H9 (cell line): ENCODE measurements around the gene DMP1. TPM values are rescaled to one million over a fixed set of nuclear protein-coding genes. Genes with fewer than 3 reads are reported as not detected.
"Not testable (repeated sequence)": the region's sequence is repeated elsewhere in the genome, so short reads cannot be mapped to it uniquely, and the experiment has no call there.

Source experiments
- DNase-seq: peaks from one replicate; pipeline ENCODE4 v3.0.0-alpha.2; 2017
- H2AFZ ChIP-seq: one replicate; pipeline ENCODE4 v1.6.1; 2013; ENCODE audit warnings: mild to moderate bottlenecking, low read length, control low read depth, moderate library complexity
- H2AK5ac ChIP-seq: 2 replicates; pipeline ENCODE4 v1.6.1; 2013; ENCODE audit warnings: low read length, control low read depth, mixed read lengths; ENCODE audit not compliant: insufficient read length
- H2BK120ac ChIP-seq: one replicate; pipeline ENCODE4 v1.6.1; 2013; ENCODE audit warnings: low read depth, mild to moderate bottlenecking, low read length, control low read depth, inconsistent platforms; ENCODE audit not compliant: poor library complexity, severe bottlenecking
- H2BK12ac ChIP-seq: 2 replicates; pipeline ENCODE4 v1.6.1; 2013; ENCODE audit warnings: low read length, control low read depth, mixed read lengths, low read depth; ENCODE audit not compliant: insufficient read length
- H2BK15ac ChIP-seq: 2 replicates; pipeline ENCODE4 v1.6.1; 2013; ENCODE audit warnings: low read depth, low read length, control low read depth
- H2BK20ac ChIP-seq: one replicate; pipeline ENCODE4 v1.6.1; 2013; ENCODE audit warnings: low read depth, mild to moderate bottlenecking, low read length, control low read depth, inconsistent platforms; ENCODE audit not compliant: poor library complexity, severe bottlenecking
- H2BK5ac ChIP-seq: 2 replicates; pipeline ENCODE4 v1.6.1; 2013; ENCODE audit warnings: low read length, control low read depth, mixed read lengths; ENCODE audit not compliant: insufficient read length
- H3K14ac ChIP-seq: 2 replicates; pipeline ENCODE4 v1.6.1; 2013; ENCODE audit warnings: low read length, control low read depth; ENCODE audit not compliant: insufficient read depth
- H3K18ac ChIP-seq: 2 replicates; pipeline ENCODE4 v1.6.1; 2013; ENCODE audit warnings: low read depth, mild to moderate bottlenecking, mixed read lengths, low read length, control low read depth; ENCODE audit not compliant: insufficient read length
- H3K23ac ChIP-seq: 2 replicates; pipeline ENCODE4 v1.6.1; 2013; ENCODE audit warnings: low read length, control low read depth, mixed read lengths, low read depth; ENCODE audit not compliant: insufficient read length
- H3K23me2 ChIP-seq: 2 replicates; pipeline ENCODE4 v1.6.1; 2013; ENCODE audit warnings: low read depth, mild to moderate bottlenecking, mixed read lengths, low read length, control low read depth; ENCODE audit not compliant: insufficient read length, poor library complexity, severe bottlenecking
- H3K27ac ChIP-seq: 2 replicates; pipeline ENCODE4 v1.5.1; 2013; ENCODE audit warnings: low read length, control low read depth, mixed read lengths, low read depth; ENCODE audit not compliant: insufficient read length
- H3K27me3 ChIP-seq: 2 replicates; pipeline ENCODE4 v1.6.1; 2013; ENCODE audit warnings: low read length, control low read depth, inconsistent platforms; ENCODE audit not compliant: insufficient read depth
- H3K4ac ChIP-seq: 2 replicates; pipeline ENCODE4 v1.6.1; 2013; ENCODE audit warnings: low read depth, mild to moderate bottlenecking, control low read depth, inconsistent platforms, low read length, moderate library complexity
- H3K4me1 ChIP-seq: 2 replicates; pipeline ENCODE4 v1.6.1; 2013; ENCODE audit warnings: low read length, control low read depth, inconsistent platforms; ENCODE audit not compliant: insufficient read depth
- H3K4me2 ChIP-seq: 2 replicates; pipeline ENCODE4 v1.6.1; 2013; ENCODE audit warnings: low read length, control low read depth, mixed read lengths; ENCODE audit not compliant: insufficient read length, insufficient read depth
- H3K56ac ChIP-seq: 2 replicates; pipeline ENCODE4 v1.6.1; 2013; ENCODE audit warnings: low read depth, mild to moderate bottlenecking, mixed read lengths, low read length, control low read depth; ENCODE audit not compliant: insufficient read length
- H3K79me1 ChIP-seq: 2 replicates; pipeline ENCODE4 v1.6.1; 2013; ENCODE audit warnings: low read depth, mild to moderate bottlenecking, moderate library complexity, low read length, control low read depth, inconsistent platforms; ENCODE audit not compliant: insufficient read depth, poor library complexity, severe bottlenecking
- H3K79me2 ChIP-seq: 2 replicates; pipeline ENCODE4 v1.6.1; 2013; ENCODE audit warnings: low read length, control low read depth, inconsistent platforms; ENCODE audit not compliant: insufficient read depth
- H3K9ac ChIP-seq: 2 replicates; pipeline ENCODE4 v1.6.1; 2013; ENCODE audit warnings: low read length, control low read depth, mixed read lengths; ENCODE audit not compliant: insufficient read length; ENCODE audit errors: extremely low read depth
- H3K9me3 ChIP-seq: one replicate; pipeline ENCODE4 v1.6.1; 2013; ENCODE audit warnings: low read depth, low read length, inconsistent platforms; ENCODE audit not compliant: control insufficient read depth
- H3T11ph ChIP-seq: one replicate; pipeline ENCODE4 v1.6.1; 2013; ENCODE audit warnings: mild to moderate bottlenecking, low read length, control low read depth, inconsistent platforms
- H4K20me1 ChIP-seq: one replicate; pipeline ENCODE4 v1.6.1; 2013; ENCODE audit not compliant: control insufficient read depth, insufficient read length, insufficient read depth
- H4K5ac ChIP-seq: 2 replicates; pipeline ENCODE4 v1.6.1; 2013; ENCODE audit warnings: low read depth, mild to moderate bottlenecking, mixed read lengths, low read length, control low read depth; ENCODE audit not compliant: insufficient read length
- H4K8ac ChIP-seq: replicated peaks from 2 replicates; pipeline ENCODE4 v1.6.1; 2013; ENCODE audit warnings: low read length, control low read depth, mixed read lengths, low read depth; ENCODE audit not compliant: insufficient read length
- H4K91ac ChIP-seq: 2 replicates; pipeline ENCODE4 v1.6.1; 2013; ENCODE audit warnings: low read depth, mild to moderate bottlenecking, moderate library complexity, mixed read lengths, low read length, control low read depth; ENCODE audit not compliant: insufficient read length
- H3K27ac Mint-ChIP-seq, 3 experiments: 2 replicates in 2 of 3; 3 replicates in 1 of 3; pipeline ENCODE4 v1.8.0; 2020 to 2021; ENCODE audit warnings: mixed read lengths in 3 of 3, mild to moderate bottlenecking in 1 of 3, moderate library complexity in 1 of 3
- H3K27me3 Mint-ChIP-seq: 2 replicates; pipeline ENCODE4 v1.8.0; 2021; ENCODE audit warnings: low read depth, mild to moderate bottlenecking, moderate library complexity, mixed read lengths
- H3K36me3 Mint-ChIP-seq, 3 experiments: 2 replicates in 2 of 3; 3 replicates in 1 of 3; pipeline ENCODE4 v1.8.0; 2020 to 2021; ENCODE audit warnings: low read depth in 3 of 3, mixed read lengths in 3 of 3; ENCODE audit not compliant: insufficient read depth in 1 of 3
- H3K4me1 Mint-ChIP-seq, 2 experiments: 2 replicates each; pipeline ENCODE4 v1.8.0; 2020; ENCODE audit warnings: mixed read lengths in 2 of 2
- H3K4me3 Mint-ChIP-seq, 2 experiments: 2 replicates in 1 of 2; 3 replicates in 1 of 2; pipeline ENCODE4 v1.8.0; 2020 to 2021; ENCODE audit warnings: mild to moderate bottlenecking in 2 of 2, mixed read lengths in 2 of 2, moderate library complexity in 1 of 2
- H3K9me3 Mint-ChIP-seq, 2 experiments: 2 replicates in 1 of 2; 3 replicates in 1 of 2; pipeline ENCODE4 v1.8.0; 2020; ENCODE audit warnings: mild to moderate bottlenecking in 2 of 2, mixed read lengths in 2 of 2, moderate library complexity in 1 of 2
- CTCF ChIP-seq: fragments of 200-600 bp; sonication (generic); conservative IDR thresholded peaks from 3 replicates; pipeline ENCODE4 v1.8.0; 2021; ENCODE audit warnings: antibody characterized with exemption, mild to moderate bottlenecking
- WGBS: extraction: QIAGEN DNeasy Blood & Tissue Kit; methylation state at CpG from one replicate; pipeline ENCODE4 v1.1.7; 2013; ENCODE audit warnings: missing lambda C conversion rate, low lambda C conversion rate, mixed read lengths; ENCODE audit not compliant: insufficient read length; ENCODE audit errors: extremely low coverage; 5-methylcytosine and 5-hydroxymethylcytosine counted together
- total RNA-seq: library from RNA; stranded (reverse); gene quantifications from 2 replicates; pipeline ENCODE4 v1.2.1, GENCODE V29; 2021

DMP1 gene
- total RNA-seq, 1 experiment from 2014 or later, result not detected

DNA sequence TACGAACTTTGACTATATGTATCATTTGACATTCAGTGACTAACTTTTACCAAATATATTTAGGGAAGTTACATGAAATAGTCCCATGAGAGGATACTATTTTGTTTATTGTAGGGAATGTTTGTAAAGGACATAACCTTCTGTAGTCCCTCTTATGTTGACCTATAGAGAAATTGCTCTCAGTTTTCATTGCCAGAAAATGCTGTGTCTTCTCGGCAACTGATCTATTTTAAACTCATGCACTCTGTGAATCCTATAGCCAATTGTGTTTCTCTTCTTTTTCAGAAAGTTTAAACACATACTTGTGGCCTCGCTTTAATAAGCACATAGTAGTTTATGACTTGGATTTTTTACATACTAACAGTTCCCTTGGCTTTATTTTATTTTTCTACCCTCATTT lies 38.2 kb downstream of the DMP1 start:
- H4K8ac ChIP-seq, result no peak overlapping the region
- no peak overlapping the region for H2BK120ac ChIP-seq
- Mint-ChIP-seq H3K9me3 (peaks cover 39 to 51% of the 10 kb centered on the region in 2 experiments), H3K27me3 (0 out of 2 replicates have a peak, but pooled peaks cover 3% of the 10 kb centered on the region), H3K27ac (no peak overlapping the region), H3K4me1 (no peaks in the 10 kb centered on the region), H3K4me3 (no peak overlapping the region), H3K36me3 (peaks cover 19 to 42% (median 33%) of the 10 kb centered on the region in 3 experiments)
- H3K23me2 ChIP-seq, result no peaks in the 10 kb centered on the region
- H3K4ac ChIP-seq, result no peak overlapping the region
- no peak overlapping the region for H2BK20ac ChIP-seq
- no peak overlapping the region for H3K27ac ChIP-seq
- no peak overlapping the region for H3K23ac ChIP-seq
- no peak overlapping the region for H3K4me2 ChIP-seq
- H4K91ac ChIP-seq, result no peak overlapping the region
- no peak overlapping the region for H3K56ac ChIP-seq
- H3K79me1 ChIP-seq, result no peaks in the 10 kb centered on the region
- H3T11ph ChIP-seq, result no peak overlapping the region
- no peak overlapping the region for H2AK5ac ChIP-seq
- no peaks in the 10 kb centered on the region for H3K4me1 ChIP-seq
- H3K79me2 ChIP-seq, result no peaks in the 10 kb centered on the region
- no CpG with 5 or more reads among the region's 3 CpGs for WGBS
- H3K9ac ChIP-seq, result no peak overlapping the region
- H3K27me3 ChIP-seq, result no peaks in the 10 kb centered on the region
- no peak for TF ChIP-seq CTCF
- H4K5ac ChIP-seq, result no peak overlapping the region
- no peak overlapping the region for H2BK12ac ChIP-seq
- H2BK5ac ChIP-seq, result no peak overlapping the region
- no peak overlapping the region for H3K18ac ChIP-seq
- no peak overlapping the region for H3K14ac ChIP-seq
- no peak overlapping the region for H2BK15ac ChIP-seq
- H4K20me1 ChIP-seq, result no peaks in the 10 kb centered on the region
- no peak for DNase-seq
- no peak overlapping the region for H2AFZ ChIP-seq
- H3K9me3 ChIP-seq, result peaks cover 24% of the 10 kb centered on the region

DNA sequence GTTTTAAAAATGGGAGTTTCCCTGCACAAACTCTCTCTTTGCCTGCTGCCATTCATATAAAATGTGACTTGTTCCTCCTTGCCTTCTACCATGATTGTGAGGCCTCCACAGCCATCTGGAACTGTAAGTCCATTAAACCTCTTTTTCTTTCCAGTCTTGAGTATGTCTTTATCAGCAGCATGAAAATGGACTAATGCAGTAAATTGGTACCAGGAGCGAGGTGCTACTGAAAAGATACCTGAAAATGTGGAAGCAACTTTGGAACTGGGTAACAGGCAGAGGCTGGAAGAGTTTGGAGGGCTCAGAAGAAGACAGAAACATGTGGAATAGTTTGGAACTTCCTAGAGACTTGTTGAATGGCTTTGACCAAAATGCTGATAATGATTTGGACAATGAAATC lies 40.9 kb downstream of the DMP1 start:
- not testable (repeated sequence) for H2BK12ac ChIP-seq, H3K4ac ChIP-seq, H3K23me2 ChIP-seq, H4K91ac ChIP-seq, H3K27me3 Mint-ChIP-seq, H2BK120ac ChIP-seq, H3K9ac ChIP-seq, H3K14ac ChIP-seq, H3K4me1 Mint-ChIP-seq, H4K8ac ChIP-seq, DNase-seq, H3K4me3 Mint-ChIP-seq, H3K27me3 ChIP-seq, H2BK15ac ChIP-seq, H3K18ac ChIP-seq, H3K4me2 ChIP-seq, H3K23ac ChIP-seq, H2AK5ac ChIP-seq, H3K27ac ChIP-seq, H3K79me2 ChIP-seq, H3T11ph ChIP-seq, H3K56ac ChIP-seq, H3K4me1 ChIP-seq, H3K79me1 ChIP-seq, H2BK20ac ChIP-seq, H4K20me1 ChIP-seq, H2AFZ ChIP-seq, H3K27ac Mint-ChIP-seq, H2BK5ac ChIP-seq, H4K5ac ChIP-seq
- H3K9me3 ChIP-seq, result peaks cover 34% of the 10 kb centered on the region
- H3K9me3 Mint-ChIP-seq, result peaks cover 54 to 69% of the 10 kb centered on the region in 2 experiments
- WGBS, result no CpG with 5 or more reads among the region's 1 CpG
- peaks cover 33 to 58% (median 47%) of the 10 kb centered on the region in 3 experiments for H3K36me3 Mint-ChIP-seq
